Measurements from ENCODE around the gene RENBP. TPM values are rescaled to one million over a fixed set of nuclear protein-coding genes. Genes with fewer than 3 reads are reported as not detected.

Gene RENBP
- polyA plus RNA-seq, 1 of the 3 experiments (the other 2 are of a cell fraction) = 0.90 TPM

GRCh38 chrX:153951683-153952372 lies 7.4 kb upstream of the RENBP start:
- no peak overlapping the region for H3K4me2 ChIP-seq
- no peak overlapping the region for H3K27ac ChIP-seq (ENCODE audit: low read depth in 2 of 2, low read length in 1 of 2)
- no peak for DNase-seq
- ChIA-PET CTCF (interaction anchor here (1.1 to 11.8 kb wide), 9 partner anchors 7 to 397 kb away, joined by 3 to 271 read pairs (median 10); partner anchors contain the start of genes ARHGAP4, HCFC1, NAA10 and PLXNB3), POLR2A (no interaction called here)
- H2AFZ ChIP-seq (ENCODE audit: low read depth) = no peak overlapping the region
- no peaks in the 10 kb centered on the region for H3K9me2 ChIP-seq
- no peaks in the 10 kb centered on the region for H3K27me3 ChIP-seq (ENCODE audit: insufficient read depth)
- H3K36me3 ChIP-seq (replicated peaks in 1 of 2; ENCODE audit: control insufficient read depth in 1 of 2, insufficient read depth in 2 of 2, low read length in 1 of 2) = peaks cover 13 to 90% of the 10 kb centered on the region in 2 experiments
- H4K20me1 ChIP-seq (ENCODE audit: insufficient read depth) = peaks cover 8% of the 10 kb centered on the region; the same call in 1 of the 2 replicates
- no peaks in the 10 kb centered on the region; a peak in 1 of 4 replicates for H3K4me1 ChIP-seq (ENCODE audit: control insufficient read depth in 1 of 2, insufficient read depth in 2 of 2, low read depth in 1 of 2, low read length in 1 of 2)
- no peaks in the 10 kb centered on the region for H3K9me3 ChIP-seq
- H3K79me2 ChIP-seq (ENCODE audit: insufficient read depth) = no peaks in the 10 kb centered on the region
- no peak overlapping the region for H3K4me3 ChIP-seq (ENCODE audit: low read depth in 2 of 2, low read length in 1 of 2)
- H3K9ac ChIP-seq = no peak overlapping the region
- H3F3A ChIP-seq (replicated peaks; ENCODE audit: insufficient read depth) = peaks cover 16% of the 10 kb centered on the region
- 94% methylated on average over 23 of the region's 28 CpGs for WGBS (ENCODE audit: low lambda C conversion rate)
- no peak for TF ChIP-seq TEAD4 (IDR thresholded peaks at IDR 0.05; ENCODE audit: borderline replicate concordance, insufficient read depth)
- TF ChIP-seq RAD21 (IDR thresholded peaks at IDR 0.05; ENCODE audit: low read length) = no peak
- TF ChIP-seq GABPA (IDR thresholded peaks at IDR 0.05; ENCODE audit: low read depth) = no peak
- TF ChIP-seq ELF1 (IDR thresholded peaks at IDR 0.05) = no peak
- no peak for TF ChIP-seq USF1 (IDR thresholded peaks at IDR 0.05; ENCODE audit: borderline replicate concordance, low read depth)
- no peak for TF ChIP-seq POLR2AphosphoS5 (IDR thresholded peaks at IDR 0.05; ENCODE audit: low read depth, low read length)
- TF ChIP-seq YY1 (IDR thresholded peaks at IDR 0.05; ENCODE audit: low read depth) = no peak
- no peak for TF ChIP-seq PBX3 (IDR thresholded peaks at IDR 0.05)
- TF ChIP-seq FOXM1 (IDR thresholded peaks at IDR 0.05; ENCODE audit: low read depth) = no peak
- no peak for TF ChIP-seq REST (IDR thresholded peaks at IDR 0.05; ENCODE audit: low read depth, low read length)

- no peaks in the 10 kb centered on the region for H3K79me2 ChIP-seq (ENCODE audit: insufficient read depth)
- CTCF ChIA-PET = interaction anchor here (1.2 to 11.8 kb wide), 6 partner anchors 11 to 992 kb away, joined by 3 to 271 read pairs (median 76); partner anchors contain the start of genes ARHGAP4, HCFC1, NAA10 and PLXNB3
- peaks cover 13 to 75% of the 10 kb centered on the region in 2 experiments for H3K36me3 ChIP-seq (replicated peaks in 1 of 2; ENCODE audit: control insufficient read depth in 1 of 2, insufficient read depth in 2 of 2, low read length in 1 of 2)
- H2AFZ ChIP-seq (ENCODE audit: low read depth) = no peak overlapping the region
- H3K4me3 ChIP-seq (ENCODE audit: low read depth in 2 of 2, low read length in 1 of 2) = no peak overlapping the region
- H3K4me1 ChIP-seq (ENCODE audit: control insufficient read depth in 1 of 2, insufficient read depth in 2 of 2, low read depth in 1 of 2, low read length in 1 of 2) = no peaks in the 10 kb centered on the region; a peak in 1 of 4 replicates
- no peak overlapping the region for H3K27ac ChIP-seq (ENCODE audit: low read depth in 2 of 2, low read length in 1 of 2)
- H3K9ac ChIP-seq = no peak overlapping the region
- no peak overlapping the region for H3K4me2 ChIP-seq
- no peaks in the 10 kb centered on the region for H3K9me3 ChIP-seq
- POLR2A ChIA-PET = no interaction called here
- no peaks in the 10 kb centered on the region for H3K9me2 ChIP-seq
- TF ChIP-seq EZH2phosphoT487 (IDR thresholded peaks at IDR 0.05; ENCODE audit: borderline replicate concordance, low read depth) (no peak), SIN3A (IDR thresholded peaks at IDR 0.05; ENCODE audit: borderline replicate concordance, low read depth, low read length) (no peak), MAX (IDR thresholded peaks at IDR 0.05; ENCODE audit: low read depth) (no peak), YY1 (IDR thresholded peaks at IDR 0.05; ENCODE audit: low read depth) (no peak), FOXM1 (IDR thresholded peaks at IDR 0.05; ENCODE audit: low read depth) (no peak), TEAD4 (IDR thresholded peaks at IDR 0.05; ENCODE audit: borderline replicate concordance, insufficient read depth) (no peak), RAD21 (IDR thresholded peaks at IDR 0.05; ENCODE audit: low read length) (no peak), IRF3 (IDR thresholded peaks at IDR 0.05; ENCODE audit: low read depth, low read length) (no peak), MEF2A (IDR thresholded peaks at IDR 0.05; ENCODE audit: borderline replicate concordance, low read depth) (no peak), NRF1 (IDR thresholded peaks at IDR 0.05; ENCODE audit: low read depth, low read length) (no peak), MXI1 (IDR thresholded peaks at IDR 0.05; ENCODE audit: low read depth, low read length) (no peak), ELF1 (IDR thresholded peaks at IDR 0.05) (no peak)
- peaks cover 14% of the 10 kb centered on the region; the same call in 1 of the 2 replicates for H4K20me1 ChIP-seq (ENCODE audit: insufficient read depth)
- 91% methylated on average over 14 of the region's 19 CpGs for WGBS (ENCODE audit: low lambda C conversion rate)
- H3F3A ChIP-seq (replicated peaks; ENCODE audit: insufficient read depth) = peaks cover 19% of the 10 kb centered on the region
- no peaks in the 10 kb centered on the region for H3K27me3 ChIP-seq (ENCODE audit: insufficient read depth)
- no peak for DNase-seq
Observed at GRCh38 chrX:153950127-153950526, 5.7 kb upstream of the RENBP start.

All from SK-N-SH (cell line).